LHCN-M2 (cell line): ENCODE data around the gene SOBP. TPM values are rescaled to one million over a fixed set of nuclear protein-coding genes. Genes with fewer than 3 reads are reported as not detected.

Source experiments
- DNase-seq: peaks from one replicate; pipeline ENCODE4 v3.0.0-alpha.2; 2012; ENCODE audit warnings: low read depth
- total RNA-seq: library from RNA; depleted of rRNA; stranded (reverse); fragments of >200 nt; gene quantifications from 2 replicates; pipeline ENCODE4 v1.2.3, GENCODE V29; 2014

Gene SOBP
- total RNA-seq, 1 experiment from 2014 or later: under 0.01 TPM

- no peak for DNase-seq
Observed at GRCh38 chr6:107523794-107524193, 33.9 kb downstream of the SOBP start.

GRCh38 chr6:107524626-107525025, 34.7 kb downstream of the SOBP start:
- DNase-seq: no peak

- no peak for DNase-seq
Observed at GRCh38 chr6:107531868-107532267, 42.0 kb downstream of the SOBP start.

GRCh38 chr6:107532706-107533105, 42.8 kb downstream of the SOBP start:
- DNase-seq: no peak

- no peak for DNase-seq
Observed at GRCh38 chr6:107533415-107534059, 43.6 kb downstream of the SOBP start.

- no peak for DNase-seq
Observed at GRCh38 chr6:107534571-107535141, 44.7 kb downstream of the SOBP start.

- DNase-seq: no peak
Observed at GRCh38 chr6:107535626-107536025, 45.7 kb downstream of the SOBP start.

GRCh38 chr6:107536180-107536961, 46.5 kb downstream of the SOBP start:
- DNase-seq: no peak

GRCh38 chr6:107537559-107537958, 47.6 kb downstream of the SOBP start:
- no peak for DNase-seq

GRCh38 chr6:107538856-107539387, 49.0 kb downstream of the SOBP start:
- no peak for DNase-seq

- no peak for DNase-seq
Observed at GRCh38 chr6:107539409-107539808, 49.5 kb downstream of the SOBP start.

- DNase-seq: no peak
Observed at GRCh38 chr6:107539849-107540464, 50.0 kb downstream of the SOBP start.

GRCh38 chr6:107540465-107540857, 50.5 kb downstream of the SOBP start:
- no peak for DNase-seq

GRCh38 chr6:107542192-107542668, 52.3 kb downstream of the SOBP start:
- no peak for DNase-seq

- peak; percentile 6 for DNase-seq
Observed at GRCh38 chr6:107543088-107543487, 53.2 kb downstream of the SOBP start.

GRCh38 chr6:107543567-107543966, 53.6 kb downstream of the SOBP start:
- DNase-seq: no peak

GRCh38 chr6:107545763-107546162, 55.8 kb downstream of the SOBP start:
- no peak for DNase-seq

GRCh38 chr6:107546691-107547450, 57.0 kb downstream of the SOBP start:
- no peak for DNase-seq

- DNase-seq: no peak
Observed at GRCh38 chr6:107547451-107547840, 57.5 kb downstream of the SOBP start.

- DNase-seq: no peak
Observed at GRCh38 chr6:107550241-107550840, 60.4 kb downstream of the SOBP start.

- no peak for DNase-seq
Observed at GRCh38 chr6:107550906-107551305, 61.0 kb downstream of the SOBP start.
